ENCODE data around the gene IL1RN.

IL1RN gene

DNA sequence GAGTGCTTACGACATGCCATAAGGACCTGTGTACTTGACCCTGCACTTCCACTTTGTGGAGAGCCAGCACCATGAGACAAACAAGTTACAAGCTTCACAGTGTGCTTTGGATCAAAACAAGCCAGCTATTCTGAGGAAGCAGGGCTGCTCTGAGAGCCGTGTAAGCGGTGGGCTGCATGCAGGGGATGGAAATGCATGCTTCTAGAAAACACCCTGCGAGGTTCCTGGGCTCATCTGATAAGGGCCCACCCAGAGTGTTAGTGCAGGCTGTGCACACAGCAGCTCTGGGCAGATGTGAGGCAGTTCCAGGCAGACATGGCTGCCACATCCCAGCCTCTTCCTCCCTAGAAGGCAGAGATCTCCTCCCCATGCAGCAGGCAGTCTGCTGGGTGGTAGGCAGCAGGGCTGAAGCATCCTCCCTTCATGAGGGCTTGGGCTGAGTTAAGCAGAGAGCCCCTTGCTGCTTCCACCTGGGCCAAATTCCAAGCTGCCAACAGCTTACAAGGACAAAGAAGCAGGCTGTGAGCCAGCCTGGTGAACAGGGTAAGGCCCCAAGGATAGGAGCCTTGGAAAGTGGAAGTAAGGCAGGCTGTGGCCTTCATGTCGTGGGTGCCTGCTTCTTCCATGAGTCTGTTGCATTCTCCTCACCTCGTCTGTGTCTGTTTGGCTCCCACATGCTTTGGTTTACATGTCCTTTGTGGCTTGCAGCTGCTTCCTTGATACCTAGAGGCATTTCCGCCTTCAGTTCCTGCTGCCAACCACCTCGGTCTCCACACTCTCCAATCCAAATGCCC lies 54.1 kb downstream of the IL1RN start:
- no peak for DNase-seq (ENCODE audit: low read depth)
- no peak overlapping the region for H3K4me3 ChIP-seq (ENCODE audit: low read depth, low read length)
- TF ChIP-seq, protein P1, sequence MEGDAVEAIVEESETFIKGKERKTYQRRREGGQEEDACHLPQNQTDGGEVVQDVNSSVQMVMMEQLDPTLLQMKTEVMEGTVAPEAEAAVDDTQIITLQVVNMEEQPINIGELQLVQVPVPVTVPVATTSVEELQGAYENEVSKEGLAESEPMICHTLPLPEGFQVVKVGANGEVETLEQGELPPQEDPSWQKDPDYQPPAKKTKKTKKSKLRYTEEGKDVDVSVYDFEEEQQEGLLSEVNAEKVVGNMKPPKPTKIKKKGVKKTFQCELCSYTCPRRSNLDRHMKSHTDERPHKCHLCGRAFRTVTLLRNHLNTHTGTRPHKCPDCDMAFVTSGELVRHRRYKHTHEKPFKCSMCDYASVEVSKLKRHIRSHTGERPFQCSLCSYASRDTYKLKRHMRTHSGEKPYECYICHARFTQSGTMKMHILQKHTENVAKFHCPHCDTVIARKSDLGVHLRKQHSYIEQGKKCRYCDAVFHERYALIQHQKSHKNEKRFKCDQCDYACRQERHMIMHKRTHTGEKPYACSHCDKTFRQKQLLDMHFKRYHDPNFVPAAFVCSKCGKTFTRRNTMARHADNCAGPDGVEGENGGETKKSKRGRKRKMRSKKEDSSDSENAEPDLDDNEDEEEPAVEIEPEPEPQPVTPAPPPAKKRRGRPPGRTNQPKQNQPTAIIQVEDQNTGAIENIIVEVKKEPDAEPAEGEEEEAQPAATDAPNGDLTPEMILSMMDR (IDR thresholded peaks at IDR 0.05; ENCODE audit: low read depth, low read length, missing control alignments): no peak

DNA sequence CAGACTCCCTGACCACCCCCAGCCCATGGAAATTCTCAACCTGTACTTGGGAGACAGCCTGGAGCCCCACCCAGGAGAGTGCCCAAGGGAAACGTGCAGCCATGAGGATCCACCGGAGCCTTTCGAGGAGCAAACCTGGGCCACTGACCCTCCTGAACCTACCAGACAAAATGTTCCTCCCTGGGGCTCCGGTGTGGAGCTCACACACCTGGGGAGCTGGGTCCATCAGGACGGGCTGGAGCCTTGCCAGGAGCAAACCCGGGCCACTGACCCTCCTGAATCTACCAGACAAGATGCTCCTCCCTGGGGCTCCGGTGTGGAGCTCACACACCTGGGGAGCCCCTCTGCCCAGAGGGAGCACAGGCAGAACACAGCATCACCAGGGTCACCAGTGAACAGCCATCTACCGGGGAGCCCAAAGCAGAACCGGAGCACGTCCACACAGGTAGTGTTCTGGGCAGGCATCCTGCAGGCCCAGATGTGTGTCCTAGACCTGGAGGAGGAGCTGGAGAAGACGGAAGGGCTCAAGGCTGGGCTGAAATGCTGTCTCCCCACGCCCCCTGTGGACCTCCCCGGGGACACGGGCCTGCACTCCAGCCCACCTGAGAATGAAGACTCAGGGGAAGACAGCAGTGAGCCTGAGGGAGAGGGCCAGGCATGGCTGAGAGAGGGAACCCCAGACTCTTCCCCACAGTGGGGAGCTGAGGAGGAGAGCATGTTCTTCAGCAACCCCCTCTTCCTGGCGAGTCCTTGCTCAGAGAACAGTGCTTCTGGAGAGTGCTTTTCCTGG lies 55.3 kb downstream of the IL1RN start:
- TF ChIP-seq, protein P1 (IDR thresholded peaks at IDR 0.05; ENCODE audit: low read depth, low read length, missing control alignments): no peak
- H3K4me3 ChIP-seq (ENCODE audit: low read depth, low read length): no peak overlapping the region

DNA sequence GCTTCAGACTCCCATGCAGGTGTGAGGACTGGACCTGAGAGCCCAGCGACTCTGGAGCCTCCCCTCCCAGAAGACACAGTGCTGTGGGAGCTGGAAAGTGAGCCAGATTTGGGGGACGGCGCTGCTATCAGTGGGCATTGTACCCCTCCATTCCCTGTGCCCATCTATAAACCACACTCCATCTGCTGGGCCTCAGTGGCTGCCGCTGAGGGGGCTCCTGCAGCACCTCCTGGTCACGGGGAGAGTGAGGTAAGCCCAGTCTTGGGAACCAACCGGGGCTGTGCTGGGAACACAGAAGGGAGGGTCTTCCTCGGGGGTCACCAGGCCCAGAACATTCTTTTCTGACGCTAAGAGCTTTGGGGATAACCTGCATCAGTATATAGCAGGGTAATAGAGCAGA lies 55.9 kb downstream of the IL1RN start:
- TF ChIP-seq, protein P1 (IDR thresholded peaks at IDR 0.05; ENCODE audit: low read depth, low read length, missing control alignments): no peak
- no peak for DNase-seq (ENCODE audit: low read depth)
- no peak overlapping the region for H3K4me3 ChIP-seq (ENCODE audit: low read depth, low read length)

More for the DNA sequence above, 55.3 kb downstream of the IL1RN start:
- no peak for DNase-seq (ENCODE audit: low read depth)
